Stimulated activated CD4-positive, alpha-beta T cell treated with anti-CD3 and anti-CD28 coated beads, Interleukin-1b, Interleukin-23, amount 100 ng/mL, for 24 hours (primary cell): ENCODE measurements around the gene ATXN7L2.
A peak's percentile ranks its signal among the peaks of the same experiment; 100 is the strongest.

Experiments
- DNase-seq, 4 experiments: peaks; one replicate each; pipeline ENCODE4 v3.0.0-alpha.2; 2020; ENCODE audit warnings: low read depth in 4 of 4, low spot score in 1 of 4

The ATXN7L2 gene

GRCh38 chr1:109521002-109521951 lies 37.6 kb downstream of the ATXN7L2 start:
- DNase-seq, result no peak

GRCh38 chr1:109522026-109522425 lies 38.3 kb downstream of the ATXN7L2 start:
- no peak for DNase-seq

- no peak for DNase-seq
These were observed 40.0 kb downstream of the ATXN7L2 start for GRCh38 chr1:109523706-109524105.

GRCh38 chr1:109527098-109527811 lies 43.5 kb downstream of the ATXN7L2 start:
- no peak for DNase-seq

GRCh38 chr1:109527846-109528695 lies 44.4 kb downstream of the ATXN7L2 start:
- DNase-seq, result no peak

GRCh38 chr1:109528712-109529111 lies 45.0 kb downstream of the ATXN7L2 start:
- no peak for DNase-seq

- DNase-seq, result no peak
These were observed 46.3 kb downstream of the ATXN7L2 start for GRCh38 chr1:109529881-109530456.

- no peak for DNase-seq
These were observed 46.9 kb downstream of the ATXN7L2 start for GRCh38 chr1:109530457-109531087.

- DNase-seq, result no peak
These were observed 47.7 kb downstream of the ATXN7L2 start for GRCh38 chr1:109531380-109531779.

- DNase-seq, result no peak
These were observed 48.2 kb downstream of the ATXN7L2 start for GRCh38 chr1:109531826-109532364.

- DNase-seq, result peak; percentile 85 to 89 (median 86)
These were observed 48.8 kb downstream of the ATXN7L2 start for GRCh38 chr1:109532365-109533136.

GRCh38 chr1:109534307-109534858 lies 50.7 kb downstream of the ATXN7L2 start:
- DNase-seq, result no peak

GRCh38 chr1:109535481-109535880 lies 51.8 kb downstream of the ATXN7L2 start:
- DNase-seq, result no peak

- DNase-seq, result no peak
These were observed 52.3 kb downstream of the ATXN7L2 start for GRCh38 chr1:109535971-109536491.

GRCh38 chr1:109537450-109538178 lies 53.9 kb downstream of the ATXN7L2 start:
- no peak for DNase-seq

- no peak for DNase-seq
These were observed 55.3 kb downstream of the ATXN7L2 start for GRCh38 chr1:109538827-109539555.

GRCh38 chr1:109539676-109540075 lies 56.0 kb downstream of the ATXN7L2 start, which contains the start of gene GPR61:
Gene GPR61 (plus strand): TSS chr1:109539872. CDS start chr1:109543023, 3,151 bp downstream.
- no peak for DNase-seq
